GM23248 (cell line): ENCODE measurements around the gene TMEM89. TPM values are rescaled to one million over a fixed set of nuclear protein-coding genes. Genes with fewer than 3 reads are reported as not detected.
A peak's percentile ranks its signal among the peaks of the same experiment; 100 is the strongest.

Experiments
- DNase-seq: peaks from one replicate; pipeline ENCODE4 v3.0.0-alpha.2; 2015
- H2AFZ ChIP-seq: fragments of 200-600 bp; sonication (generic); 2 replicates; pipeline ENCODE4 v1.6.1; 2016; ENCODE audit warnings: antibody characterized with exemption
- H3F3A ChIP-seq: fragments of 200-600 bp; sonication (generic); 2 replicates; pipeline ENCODE4 v1.6.1; 2016; ENCODE audit warnings: mild to moderate bottlenecking, antibody characterized with exemption, mixed run types; ENCODE audit not compliant: insufficient read depth
- H3K27ac ChIP-seq: fragments of 200-600 bp; sonication (generic); 2 replicates; pipeline ENCODE4 v1.5.1; 2016; ENCODE audit warnings: mild to moderate bottlenecking
- H3K27me3 ChIP-seq: fragments of 200-600 bp; sonication (generic); replicated peaks from 2 replicates; pipeline ENCODE4 v1.6.1; 2016; ENCODE audit warnings: mild to moderate bottlenecking; ENCODE audit not compliant: insufficient read depth
- H3K36me3 ChIP-seq: fragments of 200-600 bp; sonication (generic); 2 replicates; pipeline ENCODE4 v1.6.1; 2016; ENCODE audit warnings: low read depth, mild to moderate bottlenecking
- H3K4me1 ChIP-seq: fragments of 200-600 bp; sonication (generic); 2 replicates; pipeline ENCODE4 v1.6.1; 2016; ENCODE audit warnings: mild to moderate bottlenecking; ENCODE audit not compliant: insufficient read depth
- H3K4me2 ChIP-seq: fragments of 200-600 bp; sonication (generic); one replicate; pipeline ENCODE4 v1.6.1; 2016; ENCODE audit warnings: mild to moderate bottlenecking; ENCODE audit not compliant: unreplicated experiment
- H3K4me3 ChIP-seq: fragments of 200-600 bp; sonication (generic); 2 replicates; pipeline ENCODE4 v1.5.1; 2016; ENCODE audit warnings: mild to moderate bottlenecking
- H3K79me2 ChIP-seq: fragments of 200-600 bp; sonication (generic); 2 replicates; pipeline ENCODE4 v1.6.1; 2016; ENCODE audit warnings: mild to moderate bottlenecking; ENCODE audit not compliant: insufficient read depth
- H3K9ac ChIP-seq: fragments of 200-600 bp; sonication (generic); 2 replicates; pipeline ENCODE4 v1.6.1; 2016; ENCODE audit warnings: mild to moderate bottlenecking
- H3K9me2 ChIP-seq: fragments of 200-600 bp; sonication (generic); 2 replicates; pipeline ENCODE4 v1.6.1; 2016; ENCODE audit warnings: mixed run types, mild to moderate bottlenecking, moderate library complexity; ENCODE audit not compliant: insufficient read depth
- H3K9me3 ChIP-seq: fragments of 200-600 bp; sonication (generic); one replicate; pipeline ENCODE4 v1.6.1; 2017; ENCODE audit warnings: low read depth
- H4K20me1 ChIP-seq: fragments of 200-600 bp; sonication (generic); 2 replicates; pipeline ENCODE4 v1.6.0; 2016; ENCODE audit not compliant: insufficient read depth
- EZH2 ChIP-seq: fragments of 200-600 bp; sonication (generic); IDR thresholded peaks from 2 replicates; pipeline ENCODE4 v1.6.1; 2018; ENCODE audit warnings: antibody characterized with exemption, mild to moderate bottlenecking; ENCODE audit not compliant: insufficient read depth, poor library complexity, severe bottlenecking
- EZH2phosphoT487 ChIP-seq: fragments of 200-600 bp; sonication (generic); IDR thresholded peaks from 2 replicates; pipeline ENCODE4 v1.6.1; 2018; ENCODE audit warnings: antibody characterized with exemption, moderate library complexity, mild to moderate bottlenecking, low read depth; ENCODE audit not compliant: insufficient read depth
- WGBS, 2 experiments: methylation state at CpG; one replicate each; pipeline ENCODE4 v1.1.6; 2015 to 2017; ENCODE audit warnings: low lambda C conversion rate in 2 of 2, low coverage in 1 of 2; ENCODE audit errors: missing lambda C conversion rate in 2 of 2; 5-methylcytosine and 5-hydroxymethylcytosine counted together
- in situ Hi-C: fragments of 300-500 bp; cut with MboI; formaldehyde crosslinking; loops from 2 replicates; pipeline ENCODE4 v1.15.0; 2020
- polyA plus RNA-seq: library from polyadenylated mRNA; unstranded; fragments of >200 nt; fragmentation: Nextera tagmentation; extraction: Ambion mirVana; gene quantifications from 2 replicates; pipeline ENCODE4 v1.2.1, GENCODE V29; 2016
- total RNA-seq: library from RNA; depleted of rRNA; stranded (reverse); fragments of >200 nt; shearing (Covaris generic); gene quantifications from 2 replicates; pipeline ENCODE4 v1.2.3, GENCODE V29; 2014

The TMEM89 gene
- total and polyA plus RNA-seq, 2 experiments from 2014 or later = not detected

DNA sequence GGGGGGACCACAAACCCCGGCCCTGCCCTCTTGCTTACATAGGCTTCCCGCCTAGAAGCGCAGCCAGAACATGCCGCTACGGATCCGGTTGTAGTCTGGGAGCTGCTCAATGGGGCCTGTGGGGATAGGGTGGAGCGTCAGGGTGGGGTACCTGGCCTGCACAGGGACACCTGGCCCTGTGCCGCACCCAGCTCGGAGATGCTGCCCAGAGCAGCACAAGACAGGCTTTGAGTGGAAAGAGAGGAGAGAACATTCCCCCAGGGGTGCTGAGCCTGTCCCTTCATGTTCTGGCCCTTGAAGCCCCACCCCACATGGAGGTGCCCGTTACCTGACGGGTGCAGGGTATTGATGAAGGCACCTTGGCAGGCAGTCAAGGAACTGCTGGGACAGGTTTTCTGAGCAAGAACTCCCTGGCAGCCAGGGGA lies 22.5 kb downstream of the TMEM89 start:
- H3K27me3 ChIP-seq = no peaks in the 10 kb centered on the region
- H3K4me3 ChIP-seq = peak overlapping the region; percentile 26; the same call in 1 of the 2 replicates
- peaks cover 17% of the 10 kb centered on the region; the same call in 1 of the 2 replicates for H3K36me3 ChIP-seq
- TF ChIP-seq EZH2phosphoT487 (no peak), EZH2 (no peak)
- in situ Hi-C loops = no loop called here
- no peak for DNase-seq
- no peak overlapping the region for H2AFZ ChIP-seq
- H4K20me1 ChIP-seq = no peaks in the 10 kb centered on the region
- no peaks in the 10 kb centered on the region for H3K9me3 ChIP-seq
- peak overlapping the region; percentile 66 for H3K4me2 ChIP-seq
- H3K27ac ChIP-seq = peak overlapping the region; percentile 90
- H3K9ac ChIP-seq = peak overlapping the region; percentile 62
- H3F3A ChIP-seq = peaks cover 45% of the 10 kb centered on the region
- peaks cover 50% of the 10 kb centered on the region for H3K4me1 ChIP-seq
- peaks cover 7% of the 10 kb centered on the region; the same call in 1 of the 2 replicates for H3K79me2 ChIP-seq
- no peaks in the 10 kb centered on the region for H3K9me2 ChIP-seq
- WGBS, 2 experiments = 51 to 61% methylated on average over 11 of the region's 11 CpGs

DNA sequence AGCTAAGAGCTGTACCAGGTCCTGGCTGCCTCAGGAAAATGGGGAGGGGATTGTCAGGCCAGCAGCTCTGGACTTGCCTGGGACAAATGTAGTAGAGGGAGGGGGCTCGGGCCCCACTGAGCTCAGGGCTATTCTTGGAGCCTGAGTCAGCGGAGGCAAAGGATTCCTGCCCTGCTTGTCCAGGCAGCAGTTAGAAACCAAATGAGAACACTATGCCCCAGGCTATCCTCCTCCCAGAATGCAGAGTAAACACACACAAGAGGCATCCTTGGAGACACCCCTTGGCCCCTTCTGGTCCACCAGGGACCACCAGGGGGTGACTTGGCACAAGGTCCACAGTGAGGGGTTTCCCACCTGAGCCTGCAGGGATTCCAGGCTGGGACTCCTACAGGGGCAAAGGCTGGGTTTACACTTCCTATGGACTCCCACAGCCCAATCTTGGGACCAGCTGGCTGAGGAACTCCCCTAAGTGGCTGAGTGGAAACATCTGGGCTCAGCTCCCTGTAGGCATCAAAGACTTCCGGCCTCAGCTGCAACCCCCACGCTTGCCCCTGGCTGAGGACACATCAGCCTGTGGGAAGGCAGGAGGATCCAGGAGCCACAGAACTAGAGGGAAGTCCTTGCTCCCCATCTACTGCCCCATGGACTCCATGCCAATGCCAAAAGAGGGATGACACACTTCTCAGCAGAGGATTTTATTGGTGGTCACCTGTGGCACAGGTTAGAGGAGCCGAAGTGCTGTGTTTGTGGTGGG lies 23.1 kb downstream of the TMEM89 start:
- peaks cover 17% of the 10 kb centered on the region; the same call in 1 of the 2 replicates for H3K36me3 ChIP-seq
- H3K4me2 ChIP-seq = peak overlapping the region; percentile 66
- peak overlapping the region; percentile 90 for H3K27ac ChIP-seq
- peak overlapping the region; percentile 62 for H3K9ac ChIP-seq
- H3K27me3 ChIP-seq = no peaks in the 10 kb centered on the region
- peaks cover 52% of the 10 kb centered on the region for H3K4me1 ChIP-seq
- no peaks in the 10 kb centered on the region for H4K20me1 ChIP-seq
- 4 to 6% methylated on average over 5 of the region's 5 CpGs for WGBS, 2 experiments
- peaks cover 42% of the 10 kb centered on the region for H3F3A ChIP-seq
- H2AFZ ChIP-seq = no peak overlapping the region
- H3K9me2 ChIP-seq = no peaks in the 10 kb centered on the region
- H3K79me2 ChIP-seq = peaks cover 7% of the 10 kb centered on the region; the same call in 1 of the 2 replicates
- in situ Hi-C loops = no loop called here
- H3K9me3 ChIP-seq = no peaks in the 10 kb centered on the region
- H3K4me3 ChIP-seq = peak overlapping the region; percentile 26; the same call in 1 of the 2 replicates
- TF ChIP-seq EZH2phosphoT487 (no peak), EZH2 (no peak)
- peak; percentile 96 for DNase-seq

DNA sequence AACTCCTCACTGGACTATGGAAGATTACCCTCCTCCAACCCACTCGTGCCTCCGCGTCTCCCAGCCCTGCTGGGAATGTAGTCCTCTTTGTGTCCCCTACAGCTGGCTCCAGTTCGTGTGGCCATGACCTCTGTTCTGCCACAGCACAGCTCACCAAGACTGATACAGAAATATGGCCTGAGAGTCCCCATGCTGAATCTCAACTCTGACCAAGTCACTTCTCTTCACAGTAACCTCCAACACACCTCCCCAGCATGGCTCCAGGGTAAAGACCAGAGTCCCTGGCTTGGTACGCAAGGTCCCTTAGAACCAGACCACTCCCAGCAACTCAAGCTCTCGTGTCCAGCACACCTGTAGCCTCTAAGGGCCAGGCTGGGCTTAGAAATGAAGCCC lies 24.2 kb downstream of the TMEM89 start:
- no peak for DNase-seq
- H3K9me3 ChIP-seq = no peaks in the 10 kb centered on the region
- H3F3A ChIP-seq = peaks cover 42% of the 10 kb centered on the region
- WGBS, 2 experiments = 90 to 92% methylated on average over 6 of the region's 6 CpGs
- no peaks in the 10 kb centered on the region for H3K9me2 ChIP-seq
- peaks cover 17% of the 10 kb centered on the region; the same call in 1 of the 2 replicates for H3K36me3 ChIP-seq
- no peak overlapping the region for H3K4me3 ChIP-seq
- peak overlapping the region; percentile 62 for H3K9ac ChIP-seq
- H3K27me3 ChIP-seq = no peaks in the 10 kb centered on the region
- TF ChIP-seq EZH2phosphoT487 = no peak
- no peak for TF ChIP-seq EZH2
- H3K4me2 ChIP-seq = peak overlapping the region; percentile 66
- no peak overlapping the region for H2AFZ ChIP-seq
- in situ Hi-C loops = no loop called here
- H3K27ac ChIP-seq = peak overlapping the region; percentile 90
- H4K20me1 ChIP-seq = no peaks in the 10 kb centered on the region
- peaks cover 52% of the 10 kb centered on the region for H3K4me1 ChIP-seq
- H3K79me2 ChIP-seq = peaks cover 7% of the 10 kb centered on the region; the same call in 1 of the 2 replicates

DNA sequence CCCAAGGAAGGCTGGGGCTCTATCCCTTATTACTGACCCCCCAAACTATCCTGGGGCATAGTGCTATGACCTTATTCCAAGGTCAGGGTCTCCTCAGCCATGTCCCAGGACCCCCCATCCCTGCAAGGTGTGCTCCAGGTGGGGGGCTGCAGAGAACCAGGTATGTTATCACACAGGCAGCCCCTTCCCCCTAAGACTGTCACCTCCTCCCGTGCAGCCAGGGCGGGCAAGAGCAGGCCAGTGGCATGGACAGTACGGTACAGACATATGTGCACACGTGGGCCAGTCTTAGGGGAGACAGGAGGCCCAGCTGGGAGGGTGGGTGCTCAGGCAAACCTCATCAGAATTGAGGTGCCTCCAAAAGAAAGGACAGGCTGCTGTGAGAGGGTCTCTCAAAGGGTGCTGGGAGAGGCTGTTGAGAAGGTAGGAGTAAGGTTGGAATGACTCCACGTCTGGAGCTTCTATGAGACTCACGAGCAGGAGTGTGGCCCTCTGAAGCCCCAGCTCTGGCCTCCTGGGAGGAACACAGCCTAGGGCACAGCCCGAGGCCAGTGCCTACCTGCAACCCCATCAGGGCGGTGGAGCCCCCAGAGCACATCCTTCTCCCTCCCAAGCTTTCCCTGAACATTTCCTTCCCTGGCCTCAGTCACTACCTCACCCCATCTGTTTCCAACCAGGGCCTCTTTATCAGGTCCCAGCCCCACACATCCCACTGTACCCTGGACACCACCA lies 24.7 kb downstream of the TMEM89 start:
- Histone ChIP-seq H3K4me1 (peaks cover 52% of the 10 kb centered on the region), H3K9me2 (no peaks in the 10 kb centered on the region), H3K36me3 (peaks cover 17% of the 10 kb centered on the region; the same call in 1 of the 2 replicates), H3K27ac (no peak overlapping the region), H2AFZ (no peak overlapping the region), H3K9me3 (no peaks in the 10 kb centered on the region), H3F3A (peaks cover 41% of the 10 kb centered on the region), H3K9ac (no peak overlapping the region), H4K20me1 (no peaks in the 10 kb centered on the region), H3K4me2 (no peak overlapping the region), H3K4me3 (no peak overlapping the region), H3K79me2 (peaks cover 7% of the 10 kb centered on the region; the same call in 1 of the 2 replicates), H3K27me3 (no peaks in the 10 kb centered on the region)
- TF ChIP-seq EZH2 (no peak), EZH2phosphoT487 (no peak)
- no peak for DNase-seq
- WGBS, 2 experiments = 83 to 86% methylated on average over 8 of the region's 8 CpGs
- in situ Hi-C loops = no loop called here
